Left cardiac atrium (tissue), 4 donors: ENCODE data around the gene CCNB3. TPM values are rescaled to one million over a fixed set of nuclear protein-coding genes. Genes with fewer than 3 reads are reported as not detected.

ENCODE experiments used
- ATAC-seq, 2 donors: fragments of 200-7000 bp; cut with Tn5 transposase; one replicate each; pipeline ENCODE4 v1.9.1; 2020; ENCODE audit warnings: mild to moderate bottlenecking in 2 of 2, moderate library complexity in 2 of 2
- DNase-seq: peaks from one replicate; pipeline ENCODE4 v3.0.0-alpha.2; 2020
- intact Hi-C, 2 donors: fragments of 100-400 bp; cut with DNase I; formaldehyde crosslinking; loops; one replicate each; pipeline versions ENCODE4 v1.14.1 to v1.15.1; 2022 to 2023
- total RNA-seq, 2 donors: library from RNA; stranded (reverse); fragmentation: NEBNext Ultra II Directional; extraction: Animal tissue kit (Norgen Biotek cat#: 25700); gene quantifications; one replicate each; pipeline ENCODE4 v1.2.1, GENCODE V29; 2021
- donor health status: DM: no; HTN: yes; CAD: no.
- donor health status: DM: no; HTN: yes; CAD: no; lungs with severe emphysema.
- donor health status: DM: yes; HTN: yes; CAD: no.
- donor health status: Dilated cardiomyopathy.

Gene CCNB3
- total RNA-seq, 2 donors from 2014 or later: 0.15 to 0.18 TPM

DNA sequence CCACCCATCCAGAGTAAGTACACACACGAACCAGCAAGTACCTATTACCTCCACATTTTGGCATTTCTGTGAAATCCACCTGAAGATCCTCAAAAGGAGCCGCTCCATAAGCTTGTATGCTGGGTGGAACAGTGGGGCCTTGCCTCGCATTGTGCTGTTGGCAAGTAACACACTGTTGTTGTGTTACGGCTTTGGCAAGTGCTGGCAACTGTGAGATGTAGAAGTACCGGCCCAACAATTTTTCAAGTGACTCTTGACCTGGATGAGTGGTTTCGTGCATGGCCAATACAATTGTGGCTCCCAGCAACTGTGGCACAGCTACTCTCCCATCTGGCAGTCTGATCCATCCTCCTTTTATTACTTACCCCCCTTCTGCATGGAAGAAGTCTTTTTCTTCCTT lies 128.7 kb downstream of the CCNB3 start:
- intact Hi-C loops: no loop called here

DNA sequence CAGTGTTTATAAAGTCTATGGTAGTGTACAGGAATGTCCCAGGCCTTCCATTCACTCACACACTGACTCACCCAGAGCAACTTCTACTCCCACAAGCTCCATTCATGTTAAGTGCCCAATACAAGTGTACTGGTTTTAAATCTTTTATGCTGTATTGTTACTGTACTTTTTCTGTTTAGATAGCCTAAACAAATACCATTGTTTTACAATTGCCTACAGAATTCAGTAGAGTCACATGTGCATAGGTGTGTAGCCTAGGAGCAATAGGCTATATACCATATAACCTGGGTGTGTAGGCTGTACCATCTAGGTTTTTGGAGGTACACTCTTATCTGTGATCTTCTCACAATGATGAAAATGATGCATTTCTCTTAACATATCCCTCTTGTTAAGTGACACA lies 139.4 kb downstream of the CCNB3 start:
- intact Hi-C loops: no loop called here
- no peak for ATAC-seq
- no peak for DNase-seq

More for the DNA sequence above, 128.7 kb downstream of the CCNB3 start:
- DNase-seq (no peak), ATAC-seq (no peak)

DNA sequence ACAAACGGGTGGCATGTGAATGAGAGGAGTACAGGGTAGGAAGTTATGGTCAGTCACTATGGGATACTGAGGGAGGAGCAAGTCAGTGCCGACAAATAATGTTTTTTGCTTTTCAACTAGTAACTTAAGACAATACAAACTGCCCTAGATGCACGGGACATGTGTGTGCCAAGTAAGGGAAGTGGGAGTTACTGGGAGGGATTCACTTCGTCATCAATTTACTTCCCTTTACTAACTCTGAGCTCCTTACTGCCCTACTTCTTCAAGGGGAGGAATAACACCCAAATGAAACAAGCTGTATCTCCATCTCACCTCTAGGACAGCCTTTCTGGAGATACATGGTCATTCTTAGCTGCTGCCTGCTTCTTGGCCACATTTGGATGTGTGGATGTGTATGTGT lies 168.4 kb downstream of the CCNB3 start:
- intact Hi-C loops: no loop called here
- DNase-seq (no peak), ATAC-seq (no peak)

DNA sequence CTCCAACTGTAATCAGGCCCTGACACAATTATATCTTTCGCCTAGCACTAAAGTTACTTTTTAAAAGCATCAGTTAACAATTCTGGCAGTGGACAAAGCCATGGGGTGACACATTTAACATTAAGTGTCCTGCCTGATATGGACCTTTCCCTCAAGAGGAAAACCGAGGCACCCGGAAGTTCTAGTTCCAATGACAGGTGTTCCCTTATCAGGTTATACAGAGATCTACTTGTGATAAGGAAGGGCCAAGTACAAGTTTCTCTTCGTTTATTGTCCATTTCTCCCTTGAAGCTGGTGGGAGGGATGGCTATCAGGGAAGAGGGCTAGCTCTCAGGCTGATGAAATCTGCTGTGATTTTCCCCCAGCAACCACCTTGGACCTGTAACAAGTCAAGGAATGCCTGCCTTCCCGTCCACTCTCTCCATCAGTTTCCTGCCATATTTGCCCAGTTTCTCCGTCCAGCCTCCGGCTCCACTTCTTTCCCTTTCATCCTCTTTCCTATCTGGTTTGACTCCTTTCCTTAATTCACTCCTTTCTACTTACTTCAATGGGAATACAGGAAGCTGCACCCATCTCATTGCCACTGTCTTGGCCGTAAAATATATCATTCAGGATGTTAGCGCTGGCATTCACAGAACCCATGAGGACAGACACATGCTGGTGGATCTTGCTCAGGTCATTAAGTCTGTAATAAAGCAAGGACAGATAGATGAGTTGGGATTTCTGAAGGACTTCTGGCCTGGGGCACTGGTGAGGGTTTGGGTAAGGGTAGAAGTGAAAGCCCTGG lies 171.1 kb downstream of the CCNB3 start:
- DNase-seq (no peak), ATAC-seq (no peak)
- intact Hi-C loops: no loop called here

DNA sequence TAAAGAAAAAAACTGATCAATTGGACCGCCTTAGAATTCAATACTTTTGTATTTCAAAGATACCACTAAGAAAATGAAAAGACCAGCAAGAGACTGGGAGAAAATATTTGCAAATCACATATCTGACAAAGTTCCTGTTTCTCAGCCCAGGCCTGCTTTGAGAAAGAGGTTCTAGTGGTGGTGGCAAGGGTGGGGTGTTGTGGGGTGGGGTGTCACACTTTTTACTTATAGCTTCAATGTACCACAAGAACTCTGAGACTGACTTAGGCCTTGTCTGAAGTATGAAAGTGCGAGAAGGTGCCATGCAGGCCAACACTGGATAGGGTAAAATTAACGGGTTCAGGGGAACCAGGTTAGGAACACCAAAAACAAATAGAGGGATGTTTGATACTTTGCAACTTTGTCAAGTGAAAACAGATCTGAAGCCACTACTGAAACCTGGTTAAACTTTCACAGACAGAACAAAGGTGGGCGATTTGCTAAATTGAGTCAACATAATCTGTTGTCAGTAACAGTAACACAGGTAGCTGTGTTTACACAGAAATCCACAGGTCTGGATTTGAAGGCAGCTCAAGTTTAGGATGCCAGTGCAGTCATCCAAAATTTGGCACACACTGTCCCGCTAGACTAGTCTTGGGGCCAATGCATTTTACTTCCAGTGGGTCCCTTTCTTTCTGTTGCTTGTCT lies 177.3 kb downstream of the CCNB3 start:
- DNase-seq: no peak
- ATAC-seq: no peak
- intact Hi-C loops: no loop called here

DNA sequence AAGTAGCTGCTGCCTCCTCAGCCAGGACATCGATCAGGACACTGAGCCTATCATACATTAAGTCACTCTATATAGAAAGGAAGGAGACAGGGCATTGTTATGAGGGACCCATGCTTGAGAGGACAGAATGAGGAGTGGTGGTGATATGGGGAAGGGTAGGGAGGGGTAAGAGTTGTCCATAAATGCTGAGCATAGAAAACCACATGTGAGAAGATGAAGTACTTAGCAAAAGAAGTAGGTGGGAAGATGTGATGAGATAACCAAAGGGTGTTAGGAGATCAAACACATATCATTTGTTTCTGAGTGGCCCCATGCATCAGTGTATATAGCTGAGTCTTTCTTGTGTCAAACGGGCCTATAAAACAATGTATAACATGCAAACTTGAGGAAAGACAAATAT lies 182.0 kb downstream of the CCNB3 start:
- intact Hi-C loops: no loop called here
- ATAC-seq (no peak), DNase-seq (no peak)

DNA sequence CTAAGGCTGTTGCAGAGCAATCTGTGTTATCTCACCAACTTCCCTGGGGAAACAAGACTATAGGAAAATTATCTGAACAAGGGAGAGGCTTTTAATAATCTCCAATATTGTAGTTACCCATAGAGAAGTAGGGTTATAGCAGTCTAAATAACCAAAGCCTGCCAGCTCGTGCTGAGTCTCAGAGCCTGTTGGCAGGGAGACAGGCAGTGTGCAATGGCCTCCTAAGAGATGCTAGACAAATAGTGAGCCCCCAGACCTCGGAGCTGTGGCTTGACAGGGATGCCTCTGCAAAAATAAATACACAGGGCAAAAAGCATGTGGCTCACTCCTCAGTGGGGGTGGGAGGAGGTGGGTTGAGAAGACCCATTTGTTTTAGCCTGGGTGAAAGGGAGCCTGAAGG lies 189.3 kb downstream of the CCNB3 start:
- intact Hi-C loops: no loop called here
- DNase-seq: no peak
- ATAC-seq: no peak

Other genes with a start within 250 kb of the CCNB3 start
- gene AKAP4, start 3.8 kb upstream of the CCNB3 start, total RNA-seq: not detected